Stimulated activated CD8-positive, alpha-beta memory T cell treated with anti-CD3 and anti-CD28 coated beads, Interleukin-12 subunit alpha, Interleukin-12 subunit beta, amount 100 ng/mL, for 24 hours (primary cell): ENCODE results near the gene FGR.
A peak's percentile ranks its signal among the peaks of the same experiment; 100 is the strongest.
"Not testable (repeated sequence)": the region's sequence is repeated elsewhere in the genome, so short reads cannot be mapped to it uniquely, and the experiment has no call there.

Experiments
- DNase-seq: peaks from one replicate; pipeline ENCODE4 v3.0.0-alpha.2; 2020; ENCODE audit errors: extremely low read depth

Gene FGR

DNA sequence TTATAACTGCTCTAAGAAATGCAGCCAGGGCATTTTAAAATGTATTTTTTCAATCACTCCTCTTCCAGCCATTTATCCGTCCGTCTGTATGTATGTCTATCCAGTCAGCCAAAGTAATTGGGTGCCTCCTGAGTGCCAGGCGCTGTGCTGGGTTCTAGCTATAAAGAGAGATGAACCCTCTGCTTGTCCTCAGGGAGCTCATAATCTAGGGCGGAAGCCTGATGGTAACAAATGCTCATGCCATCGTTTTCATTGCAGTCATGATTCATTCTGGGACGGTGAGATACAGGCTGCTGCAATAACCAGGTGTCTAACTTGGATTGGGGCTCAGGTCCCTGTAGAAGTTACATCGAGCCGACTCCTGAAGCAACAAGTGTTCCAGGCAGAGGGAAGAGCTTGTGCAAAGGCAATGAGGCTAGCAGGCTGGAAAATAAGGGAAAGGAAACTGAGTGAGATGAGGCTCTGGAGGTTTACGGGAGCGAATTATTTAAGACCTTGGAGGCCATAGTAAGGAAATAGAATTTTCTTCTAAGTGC is 25.4 kb upstream of the FGR start:
- no peak for DNase-seq

DNA sequence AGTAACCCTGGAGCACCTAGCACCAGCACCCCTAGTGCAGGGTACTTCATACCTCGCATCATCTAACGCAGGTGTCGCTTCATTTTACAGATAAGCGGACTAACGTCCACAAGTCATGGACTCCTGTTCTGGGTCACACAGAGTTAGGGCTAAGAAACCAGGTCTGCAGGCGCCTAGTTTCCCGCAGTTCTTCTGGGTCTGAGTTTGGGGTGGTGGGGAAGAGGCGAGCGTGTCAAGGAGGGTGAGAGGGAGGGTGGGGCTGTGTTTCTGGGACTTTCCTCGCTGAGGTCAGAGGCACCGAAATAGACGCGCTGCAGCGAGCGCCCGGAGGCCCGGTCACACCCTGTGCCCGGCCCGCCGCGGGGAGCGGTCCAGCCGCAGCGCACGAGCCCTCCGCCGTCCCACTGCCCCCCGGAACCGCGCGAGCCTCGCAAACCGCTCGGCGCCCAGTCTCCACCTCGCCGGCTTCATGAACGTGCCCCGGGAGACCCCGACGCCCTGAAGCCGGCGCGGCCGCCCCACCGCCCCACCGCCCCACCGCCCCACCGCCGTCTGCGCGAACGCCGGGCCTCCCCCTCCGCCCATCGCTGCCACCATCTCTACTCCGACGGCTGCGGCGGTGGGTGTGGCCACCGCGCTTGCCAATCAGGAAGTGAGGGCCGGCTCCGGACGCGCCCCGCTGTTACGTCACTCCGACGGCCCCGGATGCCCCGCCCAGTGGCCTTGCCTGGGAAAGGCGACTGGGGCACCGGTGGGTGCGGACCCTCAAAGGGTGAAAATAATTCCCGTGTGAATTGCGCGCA is 24.7 kb upstream of the FGR start:
- DNase-seq: peak; percentile 69

DNA sequence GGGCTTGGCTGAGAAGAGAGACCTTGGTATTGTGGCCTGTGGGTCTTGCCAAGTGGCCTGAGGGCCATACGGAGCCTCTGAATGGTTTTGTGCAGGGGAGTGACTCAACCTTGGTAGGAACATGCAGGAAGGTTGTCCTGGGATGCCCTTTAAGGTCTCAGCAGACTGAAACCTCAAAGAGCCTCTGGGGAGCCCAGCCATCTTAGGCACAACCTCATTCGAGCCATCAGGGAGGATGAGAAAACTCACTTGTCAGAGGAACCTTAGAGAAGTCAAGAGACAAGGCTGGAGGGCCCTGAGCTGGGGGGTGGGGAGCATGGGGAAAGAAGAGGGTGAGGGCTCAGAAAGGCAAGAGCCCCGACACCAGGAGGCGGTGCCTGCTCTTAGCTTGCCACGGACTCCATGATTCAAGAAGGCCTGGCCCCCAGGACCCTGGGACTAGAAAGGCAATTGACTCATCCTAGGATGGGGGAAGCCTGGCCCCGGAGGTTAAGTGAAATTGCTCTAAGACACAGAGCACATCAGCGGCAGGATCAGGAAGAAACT is 24.0 kb upstream of the FGR start:
- no peak for DNase-seq

DNA sequence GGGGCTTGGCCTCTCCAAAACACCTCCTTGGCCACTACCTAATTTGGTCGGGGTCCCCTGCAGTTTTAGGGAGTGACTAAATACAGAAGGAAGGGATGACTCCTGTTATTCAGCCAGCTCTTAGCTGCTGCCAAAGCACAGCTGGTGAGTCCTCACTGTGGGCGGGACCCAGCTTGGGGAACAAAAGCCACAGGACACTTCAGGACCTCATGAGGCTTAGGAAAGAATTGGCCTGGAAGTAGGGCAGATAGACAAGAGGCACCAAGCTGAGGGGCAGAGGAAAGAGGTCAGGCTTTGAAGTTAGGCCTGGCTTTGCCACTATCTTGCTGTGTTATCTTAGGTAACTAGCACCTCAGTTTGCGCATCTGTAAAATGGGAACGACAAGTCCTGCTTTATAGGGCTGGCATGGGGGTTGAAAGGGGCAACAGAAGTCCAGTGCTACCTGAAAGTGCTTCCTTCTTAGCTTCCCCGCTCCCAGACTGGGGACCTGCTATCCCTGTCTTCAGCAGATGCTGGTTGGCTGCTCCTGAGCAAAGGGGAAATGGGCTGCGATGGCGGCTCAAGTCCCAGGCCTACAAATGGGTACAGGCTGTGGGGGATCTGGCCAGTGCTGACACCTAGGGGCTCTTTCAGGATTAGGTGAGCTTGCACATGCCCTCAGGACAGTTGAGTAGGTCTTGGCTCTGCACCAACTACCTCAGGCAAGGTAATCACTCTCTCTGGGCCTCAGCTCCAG is 21.3 kb upstream of the FGR start:
- no peak for DNase-seq

DNA sequence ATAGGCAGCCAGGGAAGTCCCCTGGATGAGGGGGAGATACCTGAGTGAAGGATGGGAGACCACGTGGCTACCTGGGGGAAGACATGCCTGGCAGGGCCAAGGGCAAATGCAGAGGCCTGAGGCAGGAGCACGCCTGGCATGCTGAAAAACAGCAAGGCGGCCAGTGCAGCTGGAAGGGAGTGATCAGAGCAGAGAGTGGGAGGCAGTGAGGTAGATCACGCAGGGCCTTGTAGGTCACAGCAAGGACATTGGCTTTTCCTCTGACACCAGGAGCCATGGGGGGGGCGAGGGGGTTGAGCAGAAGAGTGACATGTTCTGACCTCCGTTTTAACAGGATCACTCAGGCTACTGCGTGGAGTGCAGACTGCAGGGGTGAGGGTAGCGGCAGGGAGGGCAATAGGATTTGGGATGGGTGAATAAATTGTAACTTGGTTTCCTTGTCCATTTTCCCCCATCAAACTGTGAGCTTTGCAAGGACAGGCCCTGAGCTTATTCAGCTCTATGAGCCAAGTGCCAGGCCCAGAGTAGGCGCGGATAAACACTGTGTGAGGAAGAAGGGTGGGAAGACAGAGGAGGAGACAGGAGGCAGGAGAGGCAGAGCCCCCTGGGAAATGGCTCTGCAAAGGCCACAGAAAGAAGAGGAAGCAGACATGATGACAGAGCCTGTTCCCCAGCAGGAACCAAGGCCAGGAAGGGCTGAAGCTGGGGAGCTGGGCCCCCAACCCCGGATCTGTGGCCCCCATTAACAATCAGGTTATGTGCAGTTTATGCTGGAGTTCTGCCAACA is 20.4 kb upstream of the FGR start:
- DNase-seq: no peak

DNA sequence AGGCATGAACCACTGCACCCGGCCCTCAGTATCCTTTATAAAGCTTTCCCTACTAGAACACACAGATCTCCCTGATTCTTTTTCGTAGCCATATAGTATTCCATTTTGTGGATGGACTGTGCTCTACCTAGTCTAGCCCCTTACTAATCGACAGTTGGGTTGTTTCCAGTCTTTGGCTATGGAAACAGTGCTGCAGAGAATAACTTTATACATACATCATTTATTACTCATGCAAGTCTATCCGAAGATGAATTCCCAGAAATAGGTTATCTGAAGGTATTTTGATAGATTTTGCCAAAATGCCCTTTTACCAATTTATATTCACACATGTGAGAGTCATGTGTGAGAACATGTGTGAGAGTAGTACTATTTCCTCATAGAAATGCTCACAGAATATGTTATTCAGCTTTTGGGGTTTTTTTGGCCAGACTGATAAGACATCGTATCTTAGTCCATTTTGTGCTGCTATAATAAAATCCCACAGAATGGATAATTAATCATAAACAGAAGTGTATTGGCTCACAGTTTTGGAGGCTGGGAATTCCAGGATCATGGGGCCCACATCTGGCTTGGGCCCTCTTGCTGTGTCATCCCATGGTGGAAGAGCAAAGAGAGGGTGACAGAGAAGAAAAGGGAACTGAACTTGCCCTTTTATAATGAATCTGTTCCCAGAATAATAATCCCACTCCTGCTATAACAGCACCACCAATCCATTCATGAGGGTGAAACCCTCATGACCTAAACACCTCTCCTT is 17.3 kb upstream of the FGR start:
- no peak for DNase-seq

DNA sequence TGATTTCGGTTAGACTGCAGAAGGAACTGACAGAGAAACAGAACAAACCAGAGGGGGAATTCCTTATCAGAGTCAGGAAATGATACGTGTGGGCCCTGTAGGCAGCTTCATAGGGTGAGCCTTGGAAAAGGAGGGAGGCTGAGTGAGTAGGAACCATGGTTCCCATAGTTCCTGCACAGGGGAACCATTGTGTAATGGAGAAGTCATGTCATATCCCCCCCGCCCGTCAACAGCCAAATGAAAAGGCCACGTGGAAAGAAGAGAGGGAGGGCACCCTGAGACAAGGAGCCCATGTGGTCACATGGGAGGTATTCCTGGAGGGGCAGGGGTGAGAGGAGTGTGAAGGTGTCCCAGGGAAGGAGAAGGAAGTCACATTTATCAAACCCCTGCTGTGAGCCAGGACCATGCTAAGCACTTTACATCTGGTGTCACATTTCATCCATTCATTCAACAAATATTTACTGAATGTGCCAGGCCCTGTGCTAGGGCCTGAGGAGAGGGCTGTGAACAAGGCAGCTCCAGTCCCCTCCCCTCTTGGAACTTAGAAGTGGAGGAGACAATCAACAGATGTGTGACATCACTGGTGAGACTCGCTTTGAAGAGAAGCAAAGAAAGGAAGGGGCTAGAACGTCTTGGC is 15.7 kb upstream of the FGR start:
- no peak for DNase-seq

DNA sequence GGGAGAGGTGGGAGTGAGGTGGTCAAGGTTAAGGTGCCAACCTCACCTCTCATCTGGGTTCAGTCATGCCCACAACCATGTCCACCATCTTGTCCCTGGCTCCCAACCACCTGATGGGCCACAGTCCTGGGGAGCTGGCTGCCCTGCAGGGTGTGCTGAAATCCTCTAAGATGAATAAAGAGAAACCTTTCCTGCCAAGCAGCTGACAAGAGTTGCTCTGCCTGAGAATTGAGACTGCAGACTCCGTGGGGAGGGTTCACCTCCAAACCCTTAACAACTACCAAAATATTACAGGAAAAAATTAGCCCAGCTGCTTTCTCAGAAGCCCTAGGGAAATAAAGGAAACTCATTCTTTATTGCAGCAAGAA is 15.2 kb upstream of the FGR start:
- DNase-seq: no peak

DNA sequence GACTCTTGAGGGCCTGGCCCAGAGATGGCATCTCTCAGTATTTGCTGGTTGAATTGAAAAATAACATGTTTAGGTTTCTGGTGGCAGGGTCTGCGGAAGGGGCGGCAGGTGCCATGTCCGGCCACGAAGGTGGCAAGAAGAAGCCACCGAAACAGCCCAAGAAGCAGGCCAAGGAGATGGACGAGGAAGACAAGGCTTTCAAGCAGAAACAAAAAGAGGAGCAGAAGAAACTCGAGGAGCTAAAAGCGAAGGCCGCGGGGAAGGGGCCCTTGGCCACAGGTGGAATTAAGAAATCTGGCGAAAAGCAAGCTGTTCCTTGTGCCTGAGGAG is 14.3 kb upstream of the FGR start:
- no peak for DNase-seq

DNA sequence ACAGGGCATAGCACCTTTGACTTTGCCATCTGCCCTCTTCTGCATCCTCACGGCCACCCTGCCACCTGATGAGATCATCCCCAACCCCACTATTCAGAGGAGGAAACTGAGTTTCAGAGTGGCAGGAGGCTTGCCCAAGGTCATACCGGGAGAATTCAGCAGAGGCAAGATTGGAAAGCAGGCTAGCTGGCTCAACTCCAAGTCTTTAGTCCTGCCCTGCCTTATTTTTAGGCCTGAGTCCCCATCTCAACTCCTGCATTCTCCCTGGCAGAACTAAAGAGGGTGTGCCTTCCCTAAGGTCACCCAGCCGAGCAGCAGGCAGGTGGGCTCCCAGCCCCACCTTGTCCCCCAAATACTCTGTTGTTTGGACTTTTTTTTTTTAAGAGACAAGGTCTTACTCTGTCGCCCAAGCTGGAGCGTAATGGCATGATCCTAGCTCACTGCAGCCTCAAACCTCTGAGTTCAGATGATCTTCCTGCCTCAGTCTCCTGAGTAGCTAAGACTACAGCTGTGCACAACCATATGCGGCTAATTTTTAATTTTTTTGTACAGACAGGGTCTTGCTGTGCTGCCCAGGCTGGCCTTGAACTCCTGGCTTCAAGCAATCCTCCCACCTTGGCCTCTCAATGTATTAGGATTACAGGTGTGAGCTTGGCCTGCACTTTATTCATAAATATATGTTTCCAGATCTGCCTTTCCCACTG is 13.8 kb upstream of the FGR start:
- no peak for DNase-seq

DNA sequence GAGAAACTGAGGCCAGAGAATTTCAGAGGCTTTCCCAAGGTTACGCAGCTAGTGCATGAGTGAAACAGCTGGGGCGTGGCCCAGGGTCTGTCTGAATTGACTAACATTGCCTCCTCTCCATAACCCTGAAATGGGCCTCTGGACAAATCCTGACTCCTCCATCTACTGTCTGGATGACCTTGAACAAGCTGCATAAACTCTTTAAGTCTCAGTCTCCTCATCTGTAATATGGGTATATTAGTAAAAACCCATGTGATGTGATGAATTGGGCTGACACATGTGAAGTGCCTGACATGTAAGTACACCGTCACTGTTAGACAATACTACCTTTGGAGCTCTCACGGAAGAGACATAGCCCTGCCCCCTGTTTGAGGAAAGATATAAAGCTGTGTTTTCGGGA is 12.3 kb upstream of the FGR start:
- DNase-seq: no peak

DNA sequence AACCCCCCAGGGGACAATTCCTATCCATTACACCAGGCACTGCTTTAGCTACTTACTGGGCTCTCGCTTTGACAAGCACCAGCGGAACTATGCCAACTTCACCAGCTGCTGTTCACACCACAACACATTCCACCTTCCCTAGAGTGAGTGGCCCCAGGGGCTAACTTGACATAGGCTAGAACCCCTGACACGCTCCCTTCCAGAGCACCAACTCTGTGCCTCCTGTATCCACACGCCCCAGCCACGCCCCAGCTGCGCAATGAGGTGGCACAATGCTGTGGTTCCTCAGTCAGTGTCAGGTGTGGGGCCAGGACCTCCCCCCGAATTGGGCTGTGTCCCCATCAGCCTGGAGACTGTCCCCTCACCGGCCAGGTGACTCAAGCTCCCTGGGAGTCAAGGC is 11.7 kb upstream of the FGR start:
- DNase-seq: no peak

DNA sequence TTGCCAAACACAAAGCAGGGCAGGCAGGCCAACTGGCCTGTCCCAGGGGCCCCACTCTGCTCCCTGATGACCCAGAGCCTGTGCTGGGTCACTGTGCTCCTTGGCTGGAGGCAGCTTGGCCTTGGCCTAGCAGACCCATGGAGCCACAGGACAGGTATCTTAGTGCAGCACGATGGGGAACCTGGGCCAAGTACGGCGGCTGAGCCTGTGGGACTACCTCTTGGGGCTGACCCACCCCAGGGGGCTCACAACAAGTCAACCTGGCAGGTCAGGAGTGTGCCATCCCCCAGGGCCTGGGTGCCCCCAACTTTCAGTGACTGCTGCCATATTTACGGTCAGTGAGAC is 10.1 kb upstream of the FGR start:
- no peak for DNase-seq

DNA sequence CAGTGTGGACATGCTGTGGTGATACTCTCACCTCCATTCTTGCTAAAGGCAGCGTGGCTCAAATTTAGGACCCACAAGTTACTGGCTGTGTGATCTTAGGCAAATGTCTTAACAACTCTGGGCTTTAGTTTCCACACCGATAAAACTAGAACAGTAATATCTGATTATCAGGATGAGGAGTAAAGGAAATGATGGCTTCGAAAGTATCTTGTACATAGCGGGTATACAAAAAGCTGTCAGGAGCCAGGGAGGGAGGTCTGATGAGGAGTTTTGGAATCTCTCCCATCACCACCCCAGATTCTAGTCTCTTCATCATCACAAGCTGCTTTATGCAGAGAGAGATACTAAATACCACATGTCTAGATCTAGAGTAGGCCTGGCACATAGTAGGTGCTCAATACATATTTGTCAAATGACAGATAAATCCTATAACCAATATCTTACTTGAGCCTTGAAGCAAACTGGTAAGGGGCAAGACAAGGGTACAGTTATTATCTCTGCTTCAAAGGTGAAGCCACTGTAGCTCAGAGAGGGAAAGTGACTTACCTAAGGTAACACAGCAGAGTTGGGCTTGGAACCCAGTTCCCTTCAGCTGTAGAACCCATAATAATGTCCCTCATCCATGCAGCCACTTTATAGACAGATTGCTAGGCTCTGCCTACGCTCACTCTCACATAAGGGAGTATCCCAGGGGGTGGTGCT is 9.5 kb upstream of the FGR start:
- DNase-seq: no peak

DNA sequence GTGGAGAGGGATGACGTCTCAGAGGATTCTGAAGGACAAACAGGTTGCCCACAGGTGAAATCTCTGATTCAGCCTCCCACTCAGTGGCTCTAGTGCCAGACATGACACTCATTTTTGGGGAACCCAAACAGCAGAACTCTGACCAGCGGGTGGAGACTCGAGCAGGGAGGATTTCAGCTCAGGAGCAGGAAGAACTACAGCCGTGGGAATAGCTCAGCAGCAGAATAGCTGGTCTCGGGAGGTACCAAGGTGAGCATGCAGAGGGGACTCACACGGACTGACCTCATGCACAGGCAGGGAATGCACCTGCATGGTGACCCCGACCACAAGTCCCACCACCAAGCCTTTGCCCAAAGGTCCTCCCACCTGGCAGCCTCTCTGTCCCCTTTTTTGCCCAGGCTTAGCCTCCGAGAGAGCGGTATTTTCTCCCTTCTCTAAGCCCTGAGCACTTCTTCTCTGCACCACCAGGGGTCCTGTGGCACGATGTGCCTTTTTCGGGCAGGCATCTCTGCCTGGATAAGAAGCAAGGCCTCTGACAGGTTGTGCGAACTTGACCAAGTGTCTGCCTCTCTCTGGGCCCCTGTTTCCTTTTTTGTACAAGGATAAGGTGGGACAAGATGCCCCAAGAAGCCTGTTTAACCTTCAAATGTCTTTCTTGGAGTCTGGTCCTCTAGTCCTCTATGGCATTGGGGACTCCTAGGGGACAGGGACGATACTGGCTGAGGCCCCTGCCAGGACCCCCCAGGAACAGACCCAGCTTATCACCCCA is 8.8 kb upstream of the FGR start:
- no peak for DNase-seq

DNA sequence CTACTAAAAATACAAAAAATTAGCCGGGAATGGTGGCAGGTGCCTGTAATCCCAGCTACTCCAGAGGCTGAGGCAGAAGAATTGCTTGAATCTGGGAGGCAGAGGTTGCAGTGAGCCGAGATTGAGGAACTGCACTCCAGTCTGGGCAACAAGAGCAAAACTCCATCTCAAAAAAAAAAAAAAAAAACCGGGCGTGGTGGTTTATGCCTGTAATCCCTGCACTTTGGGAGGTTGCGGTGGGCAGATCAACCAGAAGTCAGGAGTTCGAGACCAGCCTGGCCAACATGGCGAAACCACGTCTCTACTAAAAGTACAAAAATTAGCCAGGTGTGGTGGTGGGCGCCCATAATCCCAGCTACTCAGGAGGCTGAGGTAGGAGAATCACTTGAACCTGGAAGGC is 5.5 kb upstream of the FGR start:
- DNase-seq: not testable (repeated sequence)

DNA sequence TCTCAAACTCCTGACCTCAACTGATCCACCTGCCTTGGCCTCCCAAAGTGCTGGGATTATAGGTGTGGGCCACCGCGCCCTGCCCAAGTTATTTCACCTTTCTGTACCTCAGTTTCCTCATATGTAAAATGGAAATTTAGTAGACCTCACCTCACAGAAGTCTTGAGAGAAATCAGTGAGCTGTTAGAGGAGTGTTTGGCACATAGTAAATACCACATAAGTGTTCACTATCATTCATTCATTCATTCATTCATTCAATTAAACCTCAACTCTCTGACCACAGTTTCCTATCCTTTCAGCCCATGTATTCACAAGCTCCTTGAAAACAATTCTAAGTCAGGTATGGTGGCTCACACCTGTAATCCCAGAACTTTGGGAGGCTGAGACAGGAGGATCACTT is 3.8 kb upstream of the FGR start:
- no peak for DNase-seq

DNA sequence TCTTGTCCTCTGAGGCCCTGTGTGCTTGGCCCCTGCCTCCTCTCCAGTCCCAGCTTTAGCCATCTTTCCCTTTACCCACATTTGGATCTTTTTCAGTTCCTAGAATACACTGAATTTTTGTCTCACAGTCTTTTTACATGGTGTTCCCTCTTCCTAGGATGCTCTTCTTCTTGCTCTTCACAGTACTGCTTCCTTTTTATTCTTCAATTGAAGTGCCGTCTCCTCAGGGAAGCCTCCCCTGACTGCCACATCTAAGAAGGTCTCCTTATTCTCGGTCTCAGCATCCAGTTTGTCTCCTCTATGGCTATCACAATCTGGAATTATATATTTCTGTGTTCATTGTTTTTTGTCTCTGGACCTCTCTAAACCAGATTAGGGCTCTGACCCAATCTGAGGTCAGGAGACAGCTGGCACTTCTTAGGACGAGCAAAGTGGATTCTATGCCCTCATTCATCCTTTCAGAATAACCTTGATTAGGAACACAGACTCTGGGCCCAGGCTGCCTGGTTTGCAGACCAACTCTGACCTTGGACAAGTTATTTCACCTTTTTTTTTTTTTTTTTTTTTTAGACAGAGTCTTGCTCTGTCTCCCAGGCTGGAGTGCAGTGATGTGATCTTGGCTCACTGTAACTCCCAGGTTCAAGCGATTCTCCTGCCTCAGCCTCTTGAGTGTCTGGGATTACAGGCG is 3.2 kb upstream of the FGR start:
- no peak for DNase-seq
